Endothelial cell (in vitro differentiated cells): Measurements from ENCODE around the gene LRP2. TPM values are rescaled to one million over a fixed set of nuclear protein-coding genes. Genes with fewer than 3 reads are reported as not detected.

ENCODE experiments used
- DNase-seq: peaks from one replicate; pipeline ENCODE4 v3.0.0; 2021; ENCODE audit warnings: low spot score
- H3K27ac Mint-ChIP-seq: one replicate; pipeline ENCODE4 v1.8.0; 2021; ENCODE audit warnings: mixed read lengths, inconsistent platforms; ENCODE audit not compliant: unreplicated experiment
- H3K27me3 Mint-ChIP-seq: one replicate; pipeline ENCODE4 v1.8.0; 2021; ENCODE audit warnings: mild to moderate bottlenecking, moderate library complexity, mixed read lengths, inconsistent platforms; ENCODE audit not compliant: unreplicated experiment
- H3K36me3 Mint-ChIP-seq: one replicate; pipeline ENCODE4 v1.8.0; 2021; ENCODE audit warnings: mild to moderate bottlenecking, low read depth, mixed read lengths, inconsistent platforms; ENCODE audit not compliant: unreplicated experiment
- H3K4me1 Mint-ChIP-seq: one replicate; pipeline ENCODE4 v1.8.0; 2021; ENCODE audit warnings: mild to moderate bottlenecking, mixed read lengths, inconsistent platforms; ENCODE audit not compliant: unreplicated experiment
- H3K4me3 Mint-ChIP-seq: one replicate; pipeline ENCODE4 v1.8.0; 2021; ENCODE audit warnings: mild to moderate bottlenecking, mixed read lengths, inconsistent platforms; ENCODE audit not compliant: unreplicated experiment
- H3K9me3 Mint-ChIP-seq: one replicate; pipeline ENCODE4 v1.8.0; 2021; ENCODE audit warnings: mixed read lengths, inconsistent platforms; ENCODE audit not compliant: unreplicated experiment
- CTCF ChIP-seq: fragments of 200-600 bp; sonication (generic); IDR thresholded peaks from one replicate; pipeline ENCODE4 v1.5.0; 2021; ENCODE audit warnings: antibody characterized with exemption; ENCODE audit not compliant: unreplicated experiment
- total RNA-seq: library from RNA; stranded (reverse); fragmentation: NEBNext Ultra II Directional; extraction: Animal tissue kit (Norgen Biotek cat#: 25700); gene quantifications from one replicate; pipeline ENCODE4 v1.2.1, GENCODE V29; 2021; ENCODE audit not compliant: unreplicated experiment

LRP2 gene
- total RNA-seq, 1 donor from 2014 or later, result 0.23 TPM

DNA sequence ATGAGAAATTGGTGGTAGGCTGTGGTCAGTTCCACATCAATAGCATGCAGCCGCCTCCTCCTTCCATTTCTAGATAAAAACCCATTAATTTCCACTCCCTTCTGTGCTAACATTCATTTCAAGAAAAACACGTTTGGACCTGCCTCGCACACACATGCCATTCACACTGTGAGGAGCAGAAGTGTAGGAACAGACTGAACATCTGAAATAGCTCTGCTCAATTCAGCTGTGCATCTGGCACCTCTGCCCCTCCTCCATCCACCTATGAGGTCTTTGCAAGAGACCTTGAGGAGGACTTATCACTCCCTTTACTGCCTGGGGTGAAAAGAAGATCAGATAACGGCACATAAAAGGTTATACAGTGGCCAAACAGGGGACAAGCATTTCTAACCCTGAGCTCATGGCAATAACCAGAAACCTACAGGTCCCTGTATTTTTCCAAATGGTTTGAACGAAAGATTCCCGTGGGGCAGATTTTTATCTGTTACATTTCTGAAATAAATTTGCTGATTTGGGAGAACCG lies 30.8 kb upstream of the LRP2 start:
- TF ChIP-seq CTCF, result no peak
- no peaks in the 10 kb centered on the region for H3K4me1 Mint-ChIP-seq
- H3K27ac Mint-ChIP-seq, result no peak overlapping the region
- no peaks in the 10 kb centered on the region for H3K9me3 Mint-ChIP-seq
- H3K4me3 Mint-ChIP-seq, result no peak overlapping the region
- no peak for DNase-seq
- H3K36me3 Mint-ChIP-seq, result no peaks in the 10 kb centered on the region
- peaks cover 1% of the 10 kb centered on the region for H3K27me3 Mint-ChIP-seq

- Mint-ChIP-seq H3K4me3 (no peak overlapping the region), H3K9me3 (no peaks in the 10 kb centered on the region), H3K36me3 (no peaks in the 10 kb centered on the region), H3K27ac (no peak overlapping the region), H3K4me1 (no peaks in the 10 kb centered on the region), H3K27me3 (no peaks in the 10 kb centered on the region)
- DNase-seq, result no peak
- TF ChIP-seq CTCF, result no peak
Measured at GRCh38 chr2:169391236-169391635, 28.9 kb upstream of the LRP2 start.

DNA sequence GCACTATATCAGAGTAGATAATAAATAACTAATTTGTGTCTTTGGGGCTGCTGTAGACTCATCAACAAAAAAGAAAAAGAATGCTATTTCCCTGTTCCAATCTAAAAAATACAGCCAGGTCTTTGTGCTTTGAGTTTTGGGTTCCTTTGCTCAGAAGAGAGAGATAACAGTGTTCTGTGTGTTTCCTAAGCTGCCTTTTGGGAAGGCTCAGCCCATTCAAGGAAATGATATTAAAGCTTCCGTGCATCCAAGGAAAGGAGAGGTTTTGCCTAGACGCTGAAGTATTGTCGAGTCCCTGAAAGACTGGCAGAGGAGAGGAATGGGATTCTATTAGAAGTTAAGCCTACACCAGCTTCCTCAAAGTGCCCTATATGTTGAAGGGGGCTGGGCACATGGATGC lies 25.8 kb upstream of the LRP2 start:
- H3K27ac Mint-ChIP-seq, result no peak overlapping the region
- H3K9me3 Mint-ChIP-seq, result no peaks in the 10 kb centered on the region
- no peaks in the 10 kb centered on the region for H3K4me1 Mint-ChIP-seq
- H3K36me3 Mint-ChIP-seq, result no peaks in the 10 kb centered on the region
- TF ChIP-seq CTCF, result no peak
- H3K27me3 Mint-ChIP-seq, result no peaks in the 10 kb centered on the region
- no peak for DNase-seq
- no peak overlapping the region for H3K4me3 Mint-ChIP-seq

DNA sequence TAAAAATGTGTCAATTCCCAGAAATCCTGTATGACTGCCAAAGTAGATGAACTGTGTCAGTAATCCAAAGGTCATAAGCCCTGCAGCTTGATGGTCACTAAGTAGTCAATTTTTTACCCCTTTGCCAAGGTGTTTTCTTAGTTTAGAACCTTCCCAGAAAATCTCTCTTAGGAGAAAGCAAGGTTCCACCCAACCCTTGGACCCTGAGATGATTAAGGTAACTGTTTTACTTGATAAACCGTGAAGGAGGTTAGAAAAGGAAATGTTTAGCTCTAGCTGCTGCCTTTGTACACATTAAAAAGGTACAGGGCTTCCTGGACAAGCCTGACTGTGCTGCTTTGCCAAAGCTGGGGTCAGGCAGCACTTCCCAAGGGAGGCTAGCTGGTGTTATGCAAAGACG lies 24.4 kb upstream of the LRP2 start:
- no peak for TF ChIP-seq CTCF
- H3K27me3 Mint-ChIP-seq, result no peaks in the 10 kb centered on the region
- no peaks in the 10 kb centered on the region for H3K4me1 Mint-ChIP-seq
- no peak overlapping the region for H3K4me3 Mint-ChIP-seq
- no peak overlapping the region for H3K27ac Mint-ChIP-seq
- no peaks in the 10 kb centered on the region for H3K9me3 Mint-ChIP-seq
- no peak for DNase-seq
- no peaks in the 10 kb centered on the region for H3K36me3 Mint-ChIP-seq

GRCh38 chr2:169384816-169385215 lies 22.5 kb upstream of the LRP2 start:
- Mint-ChIP-seq H3K9me3 (no peaks in the 10 kb centered on the region), H3K36me3 (no peaks in the 10 kb centered on the region), H3K27ac (no peak overlapping the region), H3K27me3 (no peaks in the 10 kb centered on the region), H3K4me1 (no peaks in the 10 kb centered on the region), H3K4me3 (no peak overlapping the region)
- no peak for DNase-seq
- no peak for TF ChIP-seq CTCF
